B cell (primary cell): ENCODE results near the gene COL4A1. TPM values are rescaled to one million over a fixed set of nuclear protein-coding genes. Genes with fewer than 3 reads are reported as not detected.

Source experiments
- ATAC-seq: fragments of 200-7000 bp; cut with Tn5 transposase; one replicate; pipeline ENCODE4 v1.10.0; 2021; ENCODE audit warnings: low read depth, mild to moderate bottlenecking, moderate number of reproducible peaks, moderate library complexity
- CTCF ChIA-PET: fragments of 350-600 bp; sonication (Branson Sonifier 250); formaldehyde crosslinking; loops from one replicate; lab custom pipeline; 2021; ENCODE audit warnings: antibody characterized with exemption, inconsistent platforms; lab: Charles Lee
- POLR2A ChIA-PET: fragments of 350-600 bp; sonication (Branson Sonifier 250); formaldehyde crosslinking; loops from one replicate; lab custom pipeline; 2021; ENCODE audit warnings: antibody characterized with exemption; lab: Charles Lee
- DNase-seq: peaks from one replicate; pipeline ENCODE4 v3.0.0; 2013
- H2AFZ ChIP-seq: 2 replicates; pipeline ENCODE4 v1.6.1; 2012; ENCODE audit warnings: mild to moderate bottlenecking, low read depth, low read length; ENCODE audit not compliant: insufficient read depth, poor library complexity, severe bottlenecking
- H3K27ac ChIP-seq, 2 donors: 1 replicate in 1 of 2; 2 replicates in 1 of 2; pipeline ENCODE4 v1.5.1; 2012 to 2013; ENCODE audit warnings: low read length in 2 of 2, mild to moderate bottlenecking in 2 of 2, moderate library complexity in 1 of 2
- H3K27me3 ChIP-seq, 4 experiments: fragments of 200-600 bp in 1 of 4; sonication (generic) in 1 of 4; replicated peaks in 1 of 4; 1 replicate in 2 of 4; 2 replicates in 2 of 4; pipeline versions ENCODE4 v1.6.1 to v1.7.0; 2013 to 2016; ENCODE audit warnings: low read length in 3 of 4, mild to moderate bottlenecking in 2 of 4, mixed read lengths in 1 of 4, moderate library complexity in 1 of 4; ENCODE audit not compliant: insufficient read depth in 4 of 4, control insufficient read depth in 3 of 4; ENCODE audit errors: control extremely low read depth in 1 of 4
- H3K36me3 ChIP-seq, 2 experiments: replicated peaks in 1 of 2; 1 replicate in 1 of 2; 2 replicates in 1 of 2; pipeline versions ENCODE4 v1.6.1 to v1.7.1; 2013; ENCODE audit warnings: low read length in 1 of 2; ENCODE audit not compliant: insufficient read depth in 2 of 2, control insufficient read depth in 1 of 2; ENCODE audit errors: control extremely low read depth in 1 of 2, extremely low read depth in 1 of 2
- H3K4me1 ChIP-seq, 2 donors: fragments of 200-600 bp in 1 of 2; sonication (generic) in 1 of 2; 1 replicate in 1 of 2; 2 replicates in 1 of 2; pipeline versions ENCODE4 v1.5.1 to v1.6.1; 2013 to 2017; ENCODE audit warnings: low read length in 2 of 2; ENCODE audit not compliant: control insufficient read depth in 2 of 2, insufficient read depth in 2 of 2
- H3K4me2 ChIP-seq: replicated peaks from 2 replicates; pipeline ENCODE3; 2012; ENCODE audit warnings: mild to moderate bottlenecking, low read depth, low read length; ENCODE audit not compliant: poor library complexity, severe bottlenecking
- H3K4me3 ChIP-seq, 5 experiments: fragments of 200-600 bp in 1 of 5; sonication (generic) in 1 of 5; 1 replicate in 3 of 5; 2 replicates in 2 of 5; pipeline versions ENCODE4 v1.5.1 to v1.7.0; 2011 to 2016; ENCODE audit warnings: low read length in 4 of 5, mild to moderate bottlenecking in 4 of 5, low read depth in 2 of 5, control low read depth in 1 of 5, moderate library complexity in 1 of 5; ENCODE audit not compliant: insufficient read depth in 1 of 5; ENCODE audit errors: control extremely low read depth in 1 of 5, extremely low read depth in 1 of 5
- H3K79me2 ChIP-seq: fragments of 200-600 bp; sonication (generic); one replicate; pipeline ENCODE4 v1.6.0; 2016; ENCODE audit warnings: low read length; ENCODE audit not compliant: control insufficient read depth, insufficient read depth
- H3K9ac ChIP-seq: fragments of 200-600 bp; sonication (generic); 2 replicates; pipeline ENCODE4 v1.6.1; 2017; ENCODE audit warnings: mild to moderate bottlenecking, low read length, moderate library complexity
- H3K9me3 ChIP-seq, 3 donors: one replicate each; pipeline versions ENCODE4 v1.6.1 to v1.7.1; 2013; ENCODE audit warnings: low read length in 2 of 3; ENCODE audit not compliant: control insufficient read depth in 2 of 3, insufficient read depth in 1 of 3; ENCODE audit errors: control extremely low read depth in 1 of 3
- H4K20me1 ChIP-seq: 2 replicates; pipeline ENCODE4 v1.6.0; 2012; ENCODE audit warnings: mild to moderate bottlenecking, low read length; ENCODE audit not compliant: insufficient read depth, control insufficient read depth, poor library complexity, severe bottlenecking
- H3K27ac Mint-ChIP-seq: one replicate; pipeline ENCODE4 v1.8.0; 2021; ENCODE audit warnings: mixed read lengths
- H3K27me3 Mint-ChIP-seq: one replicate; pipeline ENCODE4 v1.8.0; 2021; ENCODE audit warnings: mixed read lengths
- H3K4me1 Mint-ChIP-seq: one replicate; pipeline ENCODE4 v1.8.0; 2021; ENCODE audit warnings: mixed read lengths
- H3K4me3 Mint-ChIP-seq: one replicate; pipeline ENCODE4 v1.8.0; 2021; ENCODE audit warnings: mixed read lengths
- H3K9me3 Mint-ChIP-seq: one replicate; pipeline ENCODE4 v1.8.0; 2022; ENCODE audit warnings: mixed read lengths; ENCODE audit not compliant: insufficient read depth
- CTCF ChIP-seq: fragments of 200-600 bp; IDR thresholded peaks from one replicate; pipeline ENCODE4 v1.8.0; 2022; ENCODE audit warnings: antibody characterized with exemption, mild to moderate bottlenecking
- EZH2 ChIP-seq: IDR thresholded peaks from 2 replicates; pipeline ENCODE4 v1.6.1; 2012; ENCODE audit warnings: borderline replicate concordance, low read depth, mild to moderate bottlenecking, moderate library complexity, low read length; ENCODE audit not compliant: insufficient read depth, poor library complexity, severe bottlenecking
- WGBS: methylation state at CpG from one replicate; pipeline ENCODE4 v1.1.5; 2013; ENCODE audit warnings: missing lambda C conversion rate; ENCODE audit not compliant: insufficient coverage; 5-methylcytosine and 5-hydroxymethylcytosine counted together
- intact Hi-C: fragments of 100-400 bp; cut with micrococcal nuclease; formaldehyde crosslinking; loops from one replicate; pipeline ENCODE4 v1.10.0; 2022
- polyA plus RNA-seq: library from polyadenylated mRNA; depleted of rRNA; stranded (reverse); fragments of >200 nt; gene quantifications from 2 replicates; pipeline ENCODE4 v1.2.3, GENCODE V29; 2012
- total RNA-seq, 2 donors: library from RNA; stranded (reverse); fragments of 120-200 nt in 1 of 2; gene quantifications; 1 replicate in 1 of 2; 2 replicates in 1 of 2; pipeline versions ENCODE4 v1.2.3 to v1.2.4, GENCODE V29; 2013 to 2022

Gene COL4A1
- total and polyA plus RNA-seq, 2 donors (not counting 1 experiment from before 2014, with no cell fraction given): not detected

GRCh38 chr13:110256126-110256905 is 50.6 kb downstream of the COL4A1 start:
- no peak overlapping the region for H2AFZ ChIP-seq
- ChIA-PET POLR2A (no interaction called here), CTCF (no interaction called here)
- H3K79me2 ChIP-seq: no peaks in the 10 kb centered on the region
- H3K27ac ChIP-seq: no peak overlapping the region
- H3K36me3 ChIP-seq: no peaks in the 10 kb centered on the region
- DNase-seq (no peak), ATAC-seq (no peak)
- 87% methylated on average over 4 of the region's 18 CpGs for WGBS
- H3K9ac ChIP-seq: no peak overlapping the region
- no peaks in the 10 kb centered on the region for H3K4me1 ChIP-seq
- intact Hi-C loops: no loop called here
- Mint-ChIP-seq H3K27me3 (peaks cover 11% of the 10 kb centered on the region), H3K4me3 (no peak overlapping the region), H3K9me3 (no peaks in the 10 kb centered on the region), H3K4me1 (no peaks in the 10 kb centered on the region), H3K27ac (no peak overlapping the region)
- TF ChIP-seq EZH2 (no peak), CTCF (no peak)
- H3K9me3 ChIP-seq: peaks cover 0 to 6% (median 0%) of the 10 kb centered on the region in 3 donors
- no peak overlapping the region for H3K4me2 ChIP-seq
- no peaks in the 10 kb centered on the region for H4K20me1 ChIP-seq
- peaks cover 0 to 2% (median 0%) of the 10 kb centered on the region in 4 experiments for H3K27me3 ChIP-seq
- no peak overlapping the region for H3K4me3 ChIP-seq

- Histone ChIP-seq H3K27ac (no peak overlapping the region), H3K4me3 (no peak overlapping the region), H3K9me3 (peaks cover 0 to 9% (median 0%) of the 10 kb centered on the region in 3 donors), H2AFZ (no peak overlapping the region), H4K20me1 (no peaks in the 10 kb centered on the region), H3K79me2 (no peaks in the 10 kb centered on the region), H3K9ac (no peak overlapping the region), H3K4me2 (no peak overlapping the region), H3K27me3 (no peaks in the 10 kb centered on the region), H3K36me3 (no peaks in the 10 kb centered on the region), H3K4me1 (no peaks in the 10 kb centered on the region)
- H3K9me3 Mint-ChIP-seq: no peaks in the 10 kb centered on the region
- no peak overlapping the region for H3K4me3 Mint-ChIP-seq
- ChIA-PET CTCF (no interaction called here), POLR2A (no interaction called here)
- DNase-seq (no peak), ATAC-seq (no peak)
- H3K27me3 Mint-ChIP-seq: peaks cover 8% of the 10 kb centered on the region
- H3K27ac Mint-ChIP-seq: no peak overlapping the region
- TF ChIP-seq EZH2 (no peak), CTCF (no peak)
- intact Hi-C loops: no loop called here
- WGBS: 72% methylated on average over 8 of the region's 9 CpGs
- no peaks in the 10 kb centered on the region for H3K4me1 Mint-ChIP-seq
These were observed 52.0 kb downstream of the COL4A1 start for GRCh38 chr13:110254751-110255553.
